Parathyroid adenoma (tissue), 2 donors: ENCODE data around the gene ANKLE2.

Experiments used
- H2AFZ ChIP-seq: fragments of 300-600 bp; sonication (generic); one replicate; pipeline ENCODE4 v1.7.0; 2017; ENCODE audit warnings: antibody characterized with exemption, mild to moderate bottlenecking
- H3K27ac ChIP-seq: fragments of 300-600 bp; sonication (generic); one replicate; pipeline ENCODE4 v1.7.0; 2017
- H3K27me3 ChIP-seq: fragments of 300-600 bp; sonication (generic); one replicate; pipeline ENCODE4 v1.7.0; 2017; ENCODE audit warnings: low read length; ENCODE audit not compliant: control insufficient read depth, insufficient read depth
- H3K36me3 ChIP-seq: fragments of 300-600 bp; sonication (generic); one replicate; pipeline ENCODE4 v1.7.0; 2017; ENCODE audit warnings: low read length; ENCODE audit not compliant: control insufficient read depth, insufficient read depth
- H3K4me1 ChIP-seq: fragments of 300-600 bp; sonication (generic); one replicate; pipeline ENCODE4 v1.7.0; 2017; ENCODE audit warnings: control low read depth
- H3K4me2 ChIP-seq: fragments of 300-600 bp; sonication (generic); one replicate; pipeline ENCODE4 v1.7.0; 2017; ENCODE audit warnings: low read length
- H3K4me3 ChIP-seq: fragments of 300-600 bp; sonication (generic); one replicate; pipeline ENCODE4 v1.7.0; 2017; ENCODE audit warnings: low read depth, low read length
- H3K79me2 ChIP-seq: fragments of 300-600 bp; sonication (generic); one replicate; pipeline ENCODE4 v1.7.0; 2017; ENCODE audit warnings: control low read depth
- H3K9ac ChIP-seq: fragments of 300-600 bp; sonication (generic); one replicate; pipeline ENCODE4 v1.7.0; 2017; ENCODE audit warnings: mild to moderate bottlenecking
- H3K9me3 ChIP-seq: fragments of 300-600 bp; sonication (generic); one replicate; pipeline ENCODE4 v1.7.0; 2017; ENCODE audit warnings: low read length; ENCODE audit not compliant: control insufficient read depth
- TF ChIP-seq, protein P1 (sequence below): fragments of 300-600 bp; sonication (generic); IDR thresholded peaks from one replicate; pipeline ENCODE4 v1.7.0; 2017; ENCODE audit warnings: antibody characterized with exemption, mild to moderate bottlenecking
- donor health status: primary hyperparathyroidism.

Gene ANKLE2

DNA sequence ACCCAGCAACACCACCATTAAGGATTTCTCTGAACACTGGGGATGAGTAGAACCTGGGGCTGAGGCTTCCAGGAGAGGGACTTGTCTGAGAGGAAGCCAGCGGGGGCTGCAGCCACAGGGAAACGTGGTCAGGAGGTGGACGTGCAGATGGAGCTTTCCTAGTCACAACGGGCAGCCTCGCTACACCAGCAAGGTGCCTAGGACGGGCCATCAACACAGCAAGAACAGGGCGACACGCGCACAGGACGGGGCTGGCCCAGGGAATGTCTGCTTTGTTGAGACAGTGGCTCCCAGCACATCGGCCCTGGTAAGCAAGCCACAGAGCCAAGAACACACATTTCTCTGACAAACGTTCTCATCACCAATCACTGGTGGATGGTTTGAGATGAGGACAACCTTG, 25.3 kb downstream of the ANKLE2 start:
- Histone ChIP-seq H3K27ac (no peak overlapping the region), H3K27me3 (no peaks in the 10 kb centered on the region), H3K9me3 (no peaks in the 10 kb centered on the region), H3K9ac (no peak overlapping the region), H2AFZ (no peak overlapping the region), H3K36me3 (no peaks in the 10 kb centered on the region), H3K4me3 (no peak overlapping the region), H3K79me2 (no peaks in the 10 kb centered on the region), H3K4me1 (no peaks in the 10 kb centered on the region), H3K4me2 (no peak overlapping the region)
- TF ChIP-seq, protein P1, sequence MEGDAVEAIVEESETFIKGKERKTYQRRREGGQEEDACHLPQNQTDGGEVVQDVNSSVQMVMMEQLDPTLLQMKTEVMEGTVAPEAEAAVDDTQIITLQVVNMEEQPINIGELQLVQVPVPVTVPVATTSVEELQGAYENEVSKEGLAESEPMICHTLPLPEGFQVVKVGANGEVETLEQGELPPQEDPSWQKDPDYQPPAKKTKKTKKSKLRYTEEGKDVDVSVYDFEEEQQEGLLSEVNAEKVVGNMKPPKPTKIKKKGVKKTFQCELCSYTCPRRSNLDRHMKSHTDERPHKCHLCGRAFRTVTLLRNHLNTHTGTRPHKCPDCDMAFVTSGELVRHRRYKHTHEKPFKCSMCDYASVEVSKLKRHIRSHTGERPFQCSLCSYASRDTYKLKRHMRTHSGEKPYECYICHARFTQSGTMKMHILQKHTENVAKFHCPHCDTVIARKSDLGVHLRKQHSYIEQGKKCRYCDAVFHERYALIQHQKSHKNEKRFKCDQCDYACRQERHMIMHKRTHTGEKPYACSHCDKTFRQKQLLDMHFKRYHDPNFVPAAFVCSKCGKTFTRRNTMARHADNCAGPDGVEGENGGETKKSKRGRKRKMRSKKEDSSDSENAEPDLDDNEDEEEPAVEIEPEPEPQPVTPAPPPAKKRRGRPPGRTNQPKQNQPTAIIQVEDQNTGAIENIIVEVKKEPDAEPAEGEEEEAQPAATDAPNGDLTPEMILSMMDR: no peak

DNA sequence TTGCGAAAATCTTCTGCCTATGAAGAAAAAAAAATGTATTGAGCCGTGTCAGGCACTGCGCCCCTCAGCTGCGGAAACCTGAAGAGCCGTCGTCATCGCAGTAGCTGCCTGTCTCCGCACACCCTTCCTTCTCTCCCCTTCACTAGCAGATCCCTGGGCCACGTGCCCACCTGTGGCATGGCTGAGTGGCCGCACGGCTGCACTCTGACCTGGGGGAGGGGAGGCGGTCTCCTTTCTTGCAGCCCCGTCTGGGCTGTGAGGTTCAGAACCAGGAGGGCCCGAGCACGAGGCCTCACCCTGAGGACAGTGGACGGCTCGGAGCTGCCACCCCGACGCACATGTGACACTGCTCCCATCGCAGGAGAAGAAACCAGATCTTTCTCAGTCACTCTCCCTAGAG, 26.1 kb downstream of the ANKLE2 start:
- TF ChIP-seq, protein P1: no peak
- H3K79me2 ChIP-seq: no peaks in the 10 kb centered on the region
- no peaks in the 10 kb centered on the region for H3K27me3 ChIP-seq
- H3K36me3 ChIP-seq: no peaks in the 10 kb centered on the region
- H3K9me3 ChIP-seq: no peaks in the 10 kb centered on the region
- H3K4me2 ChIP-seq: no peak overlapping the region
- H2AFZ ChIP-seq: no peak overlapping the region
- H3K27ac ChIP-seq: no peak overlapping the region
- H3K9ac ChIP-seq: no peak overlapping the region
- H3K4me3 ChIP-seq: no peak overlapping the region
- H3K4me1 ChIP-seq: no peaks in the 10 kb centered on the region

DNA sequence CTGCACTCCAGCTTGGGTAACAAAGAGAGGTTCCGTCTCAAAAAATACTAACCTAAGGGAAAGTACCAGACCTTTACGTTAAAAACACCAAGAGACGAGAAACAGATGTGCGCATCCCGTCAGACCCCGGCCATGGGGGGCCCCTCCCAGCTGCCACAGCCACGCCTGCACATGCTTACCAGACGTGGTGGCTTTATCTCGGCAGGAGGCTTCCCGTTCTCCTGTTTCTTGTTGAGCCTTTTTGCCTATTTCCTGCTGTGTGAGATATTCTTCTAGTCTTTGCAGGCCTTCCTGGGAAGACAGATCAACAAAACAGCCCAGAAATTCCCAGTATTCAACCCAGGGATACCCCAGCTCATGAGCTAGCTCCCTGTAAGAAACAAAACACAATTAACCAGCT, 27.4 kb downstream of the ANKLE2 start:
- Histone ChIP-seq H3K9me3 (no peaks in the 10 kb centered on the region), H3K4me3 (no peak overlapping the region), H2AFZ (no peak overlapping the region), H3K4me1 (no peaks in the 10 kb centered on the region), H3K79me2 (no peaks in the 10 kb centered on the region), H3K36me3 (no peaks in the 10 kb centered on the region), H3K27me3 (no peaks in the 10 kb centered on the region), H3K9ac (no peak overlapping the region), H3K4me2 (no peak overlapping the region), H3K27ac (no peak overlapping the region)
- TF ChIP-seq, protein P1: no peak

DNA sequence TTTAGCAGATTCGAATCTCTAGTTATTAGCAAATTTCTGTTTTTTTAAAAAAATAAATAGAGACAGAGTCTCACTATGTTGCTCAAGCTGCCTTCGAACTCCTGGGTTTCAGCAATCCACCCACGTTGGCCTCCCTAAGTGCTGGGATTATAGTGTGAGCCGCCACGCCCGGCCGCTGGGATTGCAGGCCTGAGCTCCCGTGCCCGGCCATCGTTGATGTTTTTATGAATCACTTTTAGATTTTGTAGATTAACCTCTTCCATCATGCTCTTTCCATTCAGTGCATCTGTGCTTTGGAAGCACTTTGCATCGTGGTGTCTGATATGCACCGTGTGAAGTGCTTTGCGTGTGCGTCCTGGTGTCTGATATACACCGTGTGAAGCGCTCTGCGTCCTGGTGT, 30.1 kb downstream of the ANKLE2 start:
- Histone ChIP-seq H3K36me3 (no peaks in the 10 kb centered on the region), H3K79me2 (no peaks in the 10 kb centered on the region), H3K4me3 (no peak overlapping the region), H3K9ac (no peak overlapping the region), H3K27me3 (no peaks in the 10 kb centered on the region), H2AFZ (no peak overlapping the region), H3K4me2 (no peak overlapping the region), H3K4me1 (no peaks in the 10 kb centered on the region), H3K9me3 (no peaks in the 10 kb centered on the region), H3K27ac (no peak overlapping the region)
- TF ChIP-seq, protein P1: no peak

GRCh38 chr12:132730353-132730752, 31.3 kb downstream of the ANKLE2 start:
- Histone ChIP-seq H3K4me2 (no peak overlapping the region), H3K27ac (no peak overlapping the region), H3K27me3 (no peaks in the 10 kb centered on the region), H3K4me3 (no peak overlapping the region), H3K4me1 (no peaks in the 10 kb centered on the region), H3K9me3 (no peaks in the 10 kb centered on the region), H3K9ac (no peak overlapping the region), H2AFZ (no peak overlapping the region), H3K79me2 (no peaks in the 10 kb centered on the region), H3K36me3 (no peaks in the 10 kb centered on the region)
- TF ChIP-seq, protein P1: no peak
